ENCODE results near the gene TLR6.
A peak's percentile ranks its signal among the peaks of the same experiment; 100 is the strongest.

The TLR6 gene

Small RNA genes lying within 50 kb of the gene (small RNA-seq; reads per million reads assigned to genes)
- 1,151 reads per million, percentile 97 among the genes with 10 or more reads in this experiment for gene MIR574 (ENCODE audit: low read depth)

All from mesenchymal stem cell (in vitro differentiated cells and primary cell).